SJCRH30 (cell line): Measurements from ENCODE around the gene TRIP4. TPM values are rescaled to one million over a fixed set of nuclear protein-coding genes. Genes with fewer than 3 reads are reported as not detected.
"Not testable (repeated sequence)": the region's sequence is repeated elsewhere in the genome, so short reads cannot be mapped to it uniquely, and the experiment has no call there.

Experiments
- DNase-seq, 2 experiments: peaks; one replicate each; pipeline ENCODE4 v3.0.0-alpha.2; 2015 to 2020
- H3K27ac ChIP-seq: fragments of 250-450 bp; sonication (Bioruptor Pico); 2 replicates; pipeline ENCODE4 v1.5.1; 2020; ENCODE audit warnings: mild to moderate bottlenecking, moderate library complexity
- H3K27me3 ChIP-seq: fragments of 250-450 bp; sonication (Bioruptor Pico); 2 replicates; pipeline ENCODE4 v1.5.1; 2020; ENCODE audit warnings: mild to moderate bottlenecking, moderate library complexity
- H3K36me3 ChIP-seq: fragments of 250-450 bp; sonication (Bioruptor Pico); 2 replicates; pipeline ENCODE4 v1.5.1; 2020; ENCODE audit warnings: mild to moderate bottlenecking, moderate library complexity
- H3K4me1 ChIP-seq: fragments of 250-450 bp; sonication (Bioruptor Pico); 2 replicates; pipeline ENCODE4 v1.5.1; 2020; ENCODE audit warnings: mild to moderate bottlenecking, moderate library complexity
- H3K4me3 ChIP-seq: fragments of 250-450 bp; sonication (Bioruptor Pico); 2 replicates; pipeline ENCODE4 v1.5.1; 2020; ENCODE audit warnings: mild to moderate bottlenecking, moderate library complexity
- H3K9me3 ChIP-seq: fragments of 250-450 bp; sonication (Bioruptor Pico); replicated peaks from 2 replicates; pipeline ENCODE4 v1.5.1; 2020; ENCODE audit warnings: mild to moderate bottlenecking, moderate library complexity
- total RNA-seq: library from RNA; depleted of rRNA; stranded (reverse); fragments of >200 nt; shearing (Covaris generic); gene quantifications from 2 replicates; pipeline ENCODE4 v1.2.3, GENCODE V29; 2014

Gene TRIP4
- total RNA-seq, 1 experiment from 2014 or later, result 8.8 TPM

- Histone ChIP-seq H3K4me3 (no peak overlapping the region), H3K27me3 (no peaks in the 10 kb centered on the region), H3K36me3 (peaks cover 50% of the 10 kb centered on the region), H3K9me3 (no peaks in the 10 kb centered on the region), H3K4me1 (no peaks in the 10 kb centered on the region; the same call in 1 of the 2 replicates), H3K27ac (no peak overlapping the region)
- DNase-seq, result no peak
Measured at GRCh38 chr15:64361259-64361658, 26.4 kb upstream of the TRIP4 start.

- H3K27me3 ChIP-seq, result no peaks in the 10 kb centered on the region
- peaks cover 9% of the 10 kb centered on the region; the same call in 1 of the 2 replicates for H3K4me1 ChIP-seq
- no peak overlapping the region for H3K4me3 ChIP-seq
- DNase-seq, result no peak
- no peaks in the 10 kb centered on the region for H3K9me3 ChIP-seq
- peaks cover 71% of the 10 kb centered on the region for H3K36me3 ChIP-seq
- H3K27ac ChIP-seq, result no peak overlapping the region
Measured at GRCh38 chr15:64369078-64369607, 18.5 kb upstream of the TRIP4 start.

GRCh38 chr15:64371383-64371782 lies 16.3 kb upstream of the TRIP4 start:
- H3K9me3 ChIP-seq, H3K4me3 ChIP-seq, H3K27me3 ChIP-seq, DNase-seq, H3K4me1 ChIP-seq: not testable (repeated sequence)
- peak overlapping the region; percentile 54 for H3K27ac ChIP-seq
- peaks cover 76% of the 10 kb centered on the region for H3K36me3 ChIP-seq

- no peaks in the 10 kb centered on the region for H3K27me3 ChIP-seq
- DNase-seq, result no peak
- H3K4me3 ChIP-seq, result no peak overlapping the region
- H3K9me3 ChIP-seq, result no peaks in the 10 kb centered on the region
- H3K4me1 ChIP-seq, result peaks cover 13% of the 10 kb centered on the region
- no peak overlapping the region for H3K27ac ChIP-seq
- peaks cover 77% of the 10 kb centered on the region for H3K36me3 ChIP-seq
Measured at GRCh38 chr15:64373360-64373759, 14.3 kb upstream of the TRIP4 start.

- Histone ChIP-seq H3K36me3 (peaks cover 42% of the 10 kb centered on the region), H3K9me3 (no peaks in the 10 kb centered on the region), H3K4me3 (peak overlapping the region; percentile 85), H3K4me1 (peaks cover 9% of the 10 kb centered on the region), H3K27me3 (no peaks in the 10 kb centered on the region), H3K27ac (peak overlapping the region; percentile 68)
- peak; percentile 20 to 37 for DNase-seq
Measured at GRCh38 chr15:64379216-64379960, 8.2 kb upstream of the TRIP4 start.

GRCh38 chr15:64380130-64380870 lies 7.3 kb upstream of the TRIP4 start:
- H3K27me3 ChIP-seq, result not testable (repeated sequence)
- peak overlapping the region; percentile 78 for H3K27ac ChIP-seq

GRCh38 chr15:64381000-64381751 lies 6.5 kb upstream of the TRIP4 start, which contains the start of gene PCLAF:
TSS of gene PCLAF (minus strand) at chr15:64381441. CDS start at chr15:64381371, 70 bp downstream.
- no peaks in the 10 kb centered on the region for H3K27me3 ChIP-seq
- H3K4me3 ChIP-seq, result peak within 1 kb of the TSS; percentile 85
- peak; percentile 99 for DNase-seq
- peak within 1 kb of the TSS; percentile 78 for H3K27ac ChIP-seq
- peaks cover 9% of the 10 kb centered on the region for H3K4me1 ChIP-seq
- peaks cover 24% of the 10 kb centered on the region for H3K36me3 ChIP-seq
- no peaks in the 10 kb centered on the region for H3K9me3 ChIP-seq

More at GRCh38 chr15:64380130-64380870, 7.3 kb upstream of the TRIP4 start:
- H3K4me1 ChIP-seq, H3K9me3 ChIP-seq: not testable (repeated sequence)
- peaks cover 33% of the 10 kb centered on the region for H3K36me3 ChIP-seq
- peak; percentile 16 to 37 for DNase-seq
- peak overlapping the region; percentile 85 for H3K4me3 ChIP-seq

- no peaks in the 10 kb centered on the region for H3K27me3 ChIP-seq
- no peak overlapping the region for H3K27ac ChIP-seq
- H3K4me1 ChIP-seq, result peaks cover 3% of the 10 kb centered on the region
- H3K4me3 ChIP-seq, result no peak overlapping the region
- no peaks in the 10 kb centered on the region for H3K9me3 ChIP-seq
- DNase-seq, result no peak
- 0 out of 2 replicates have a peak, but pooled peaks cover 6% of the 10 kb centered on the region for H3K36me3 ChIP-seq
Measured at GRCh38 chr15:64383760-64384159, 3.9 kb upstream of the TRIP4 start.

- H3K27ac ChIP-seq, result no peak overlapping the region
- no peak for DNase-seq
- no peaks in the 10 kb centered on the region for H3K9me3 ChIP-seq
- no peaks in the 10 kb centered on the region for H3K27me3 ChIP-seq
- H3K4me3 ChIP-seq, result no peak overlapping the region
- no peaks in the 10 kb centered on the region; the same call in 1 of the 2 replicates for H3K4me1 ChIP-seq
- H3K36me3 ChIP-seq, result no peaks in the 10 kb centered on the region
Measured at GRCh38 chr15:64386291-64386690, 1.3 kb upstream of the TRIP4 start.

GRCh38 chr15:64389036-64389435 lies 1.4 kb downstream of the TRIP4 start:
- Histone ChIP-seq H3K4me3 (no peak overlapping the region), H3K27me3 (no peaks in the 10 kb centered on the region), H3K36me3 (peaks cover 6% of the 10 kb centered on the region), H3K9me3 (no peaks in the 10 kb centered on the region), H3K4me1 (no peaks in the 10 kb centered on the region), H3K27ac (no peak overlapping the region)
- DNase-seq, result no peak

GRCh38 chr15:64392471-64392870 lies 4.8 kb downstream of the TRIP4 start:
- H3K27me3 ChIP-seq, DNase-seq, H3K9me3 ChIP-seq, H3K4me3 ChIP-seq, H3K27ac ChIP-seq, H3K4me1 ChIP-seq: not testable (repeated sequence)
- peaks cover 24% of the 10 kb centered on the region for H3K36me3 ChIP-seq

GRCh38 chr15:64396789-64397188 lies 9.2 kb downstream of the TRIP4 start:
- Histone ChIP-seq H3K9me3 (no peaks in the 10 kb centered on the region), H3K4me3 (no peak overlapping the region), H3K27me3 (no peaks in the 10 kb centered on the region), H3K36me3 (peaks cover 42% of the 10 kb centered on the region), H3K27ac (no peak overlapping the region), H3K4me1 (no peaks in the 10 kb centered on the region)
- no peak for DNase-seq

- H3K36me3 ChIP-seq, result peaks cover 52% of the 10 kb centered on the region
- H3K9me3 ChIP-seq, result no peaks in the 10 kb centered on the region
- H3K4me3 ChIP-seq, result no peak overlapping the region
- no peak overlapping the region for H3K27ac ChIP-seq
- no peaks in the 10 kb centered on the region for H3K27me3 ChIP-seq
- no peaks in the 10 kb centered on the region for H3K4me1 ChIP-seq
- DNase-seq, result no peak
Measured at GRCh38 chr15:64398575-64398974, 10.9 kb downstream of the TRIP4 start.

- no peak overlapping the region for H3K27ac ChIP-seq
- no peak for DNase-seq
- H3K9me3 ChIP-seq, result no peaks in the 10 kb centered on the region
- H3K4me3 ChIP-seq, result no peak overlapping the region
- peaks cover 49% of the 10 kb centered on the region for H3K36me3 ChIP-seq
- no peaks in the 10 kb centered on the region for H3K4me1 ChIP-seq
- no peaks in the 10 kb centered on the region for H3K27me3 ChIP-seq
Measured at GRCh38 chr15:64400583-64400982, 12.9 kb downstream of the TRIP4 start.
